Body of pancreas (tissue), 4 donors: Measurements from ENCODE around the gene TSPOAP1. TPM values are rescaled to one million over a fixed set of nuclear protein-coding genes. Genes with fewer than 3 reads are reported as not detected.
A peak's percentile ranks its signal among the peaks of the same experiment; 100 is the strongest.

Source experiments
- ATAC-seq: fragments of 150-250 bp; one replicate; pipeline ENCODE4 v1.9.1; 2016
- DNase-seq, 4 donors: peaks; one replicate each; pipeline ENCODE4 v3.0.0-alpha.2; 2019
- H3K27ac ChIP-seq, 4 donors: fragments of 200-600 bp; sonication (generic); 1 replicate in 3 of 4; 2 replicates in 1 of 4; pipeline versions ENCODE4 v1.5.1 to v1.6.1; 2016 to 2019; ENCODE audit warnings: mild to moderate bottlenecking in 1 of 4, mixed read lengths in 1 of 4, moderate library complexity in 1 of 4
- H3K27me3 ChIP-seq, 2 donors: fragments of 200-600 bp; sonication (generic); one replicate each; pipeline ENCODE4 v1.6.0; 2016; ENCODE audit warnings: mild to moderate bottlenecking in 1 of 2
- H3K36me3 ChIP-seq, 2 donors: fragments of 200-600 bp; sonication (generic); replicated peaks in 1 of 2; 2 replicates each; pipeline ENCODE4 v1.5.1; 2016; ENCODE audit warnings: low read depth in 2 of 2; ENCODE audit not compliant: insufficient read depth in 1 of 2
- H3K4me1 ChIP-seq: fragments of 200-600 bp; sonication (generic); one replicate; pipeline ENCODE4 v1.6.0; 2016
- H3K4me3 ChIP-seq, 2 donors: fragments of 200-600 bp; sonication (generic); 1 replicate in 1 of 2; 2 replicates in 1 of 2; pipeline ENCODE4 v1.5.1; 2016 to 2019
- H3K9me3 ChIP-seq, 3 donors: fragments of 200-600 bp; sonication (generic); 1 replicate in 2 of 3; 2 replicates in 1 of 3; pipeline ENCODE4 v1.5.1; 2016
- CTCF ChIP-seq, 7 experiments: fragments of 450-650 bp in 4 of 7; fragments of 200-600 bp in 3 of 7; sonication (generic) in 3 of 7; IDR thresholded peaks; one replicate each; pipeline ENCODE4 v1.5.1; 2016 to 2019; ENCODE audit warnings: antibody characterized with exemption in 7 of 7
- POLR2A ChIP-seq, 3 donors: fragments of 450-650 bp; IDR thresholded peaks; one replicate each; pipeline ENCODE4 v1.6.1; 2016; ENCODE audit warnings: antibody characterized with exemption in 3 of 3, mild to moderate bottlenecking in 2 of 3
- WGBS, 2 donors: methylation state at CpG; one replicate each; pipeline ENCODE4 v1.1.5; 2017; 5-methylcytosine and 5-hydroxymethylcytosine counted together
- intact Hi-C: fragments of 100-400 bp; cut with DNase I; formaldehyde crosslinking; loops from one replicate; pipeline ENCODE4 v1.15.1; 2023
- total RNA-seq, 2 donors: library from RNA; depleted of rRNA; stranded (reverse); fragments of >200 nt; gene quantifications; one replicate each; pipeline ENCODE4 v1.1.0, GENCODE V29; 2016

TSPOAP1 gene
- total RNA-seq, 2 donors from 2014 or later = 21.0 to 22.7 TPM

GRCh38 chr17:58351831-58352595 is 23.4 kb upstream of the TSPOAP1 start, which contains the start of gene SUPT4H1:
Gene SUPT4H1, minus strand, starts transcription at chr17:58352201. Its CDS starts 66 bp downstream, at chr17:58352135.
- intact Hi-C loops = no loop called here
- 0 to 1% methylated on average over 22 to 54 of the region's 60 CpGs for WGBS, 2 donors

GRCh38 chr17:58351182-58351581 is 22.6 kb upstream of the TSPOAP1 start:
- DNase-seq = no peak
- no peak for TF ChIP-seq CTCF (IDR thresholded peaks at IDR 0.05)
- TF ChIP-seq POLR2A (IDR thresholded peaks at IDR 0.05) = no peak
- H3K4me3 ChIP-seq = peak overlapping the region in 1 of 2 donors; percentile 87
- WGBS, 2 donors = 55 to 58% methylated on average over 4 of the region's 4 CpGs
- H3K27ac ChIP-seq = no peak overlapping the region
- H3K36me3 ChIP-seq = peaks cover 14 to 18% of the 10 kb centered on the region in 2 donors
- intact Hi-C loops = no loop called here
- peaks cover 18% of the 10 kb centered on the region for H3K4me1 ChIP-seq
- ATAC-seq = no peak
- H3K27me3 ChIP-seq = no peaks in the 10 kb centered on the region
- no peaks in the 10 kb centered on the region for H3K9me3 ChIP-seq

More at GRCh38 chr17:58351831-58352595, 23.4 kb upstream of the TSPOAP1 start, which contains the start of gene SUPT4H1:
- H3K27ac ChIP-seq = peak within 1 kb of the TSS; percentile 82 to 91 (median 86)
- peaks cover 10 to 17% of the 10 kb centered on the region in 2 donors for H3K36me3 ChIP-seq
- TF ChIP-seq POLR2A (IDR thresholded peaks at IDR 0.05) (peak; percentile 68 to 75 (median 73)), CTCF (IDR thresholded peaks at IDR 0.05) (peak in 3 of 7 experiments; percentile 4 to 54 (median 49))
- H3K9me3 ChIP-seq = no peaks in the 10 kb centered on the region
- peaks cover 18% of the 10 kb centered on the region for H3K4me1 ChIP-seq
- ATAC-seq = peak; percentile 98
- H3K4me3 ChIP-seq = peak within 1 kb of the TSS; percentile 61 to 87
- DNase-seq = peak; percentile 93
- H3K27me3 ChIP-seq = no peaks in the 10 kb centered on the region

GRCh38 chr17:58348038-58348437 is 19.4 kb upstream of the TSPOAP1 start:
- peaks cover 14% of the 10 kb centered on the region for H3K4me1 ChIP-seq
- H3K9me3 ChIP-seq = no peaks in the 10 kb centered on the region
- WGBS, 2 donors = 92 to 93% methylated on average over 1 of the region's 1 CpG
- H3K27ac ChIP-seq = no peak overlapping the region
- intact Hi-C loops = no loop called here
- ATAC-seq (no peak), DNase-seq (no peak)
- no peak overlapping the region for H3K4me3 ChIP-seq
- peaks cover 23 to 30% of the 10 kb centered on the region in 2 donors for H3K36me3 ChIP-seq
- no peaks in the 10 kb centered on the region for H3K27me3 ChIP-seq
- no peak for TF ChIP-seq CTCF (IDR thresholded peaks at IDR 0.05)
- no peak for TF ChIP-seq POLR2A (IDR thresholded peaks at IDR 0.05)

GRCh38 chr17:58345500-58345899 is 16.9 kb upstream of the TSPOAP1 start:
- intact Hi-C loops = no loop called here
- Histone ChIP-seq H3K27me3 (no peaks in the 10 kb centered on the region), H3K27ac (no peak overlapping the region), H3K4me3 (no peak overlapping the region), H3K9me3 (no peaks in the 10 kb centered on the region), H3K36me3 (peaks cover 23 to 30% of the 10 kb centered on the region in 2 donors), H3K4me1 (no peaks in the 10 kb centered on the region)
- 76 to 82% methylated on average over 4 of the region's 4 CpGs for WGBS, 2 donors
- DNase-seq = no peak
- ATAC-seq = no peak
- TF ChIP-seq CTCF (IDR thresholded peaks at IDR 0.05) (no peak), POLR2A (IDR thresholded peaks at IDR 0.05) (no peak)
